Testis (tissue), 3 donors: ENCODE measurements around the gene BCL2L1. TPM values are rescaled to one million over a fixed set of nuclear protein-coding genes. Genes with fewer than 3 reads are reported as not detected.

Source experiments
- DNase-seq: peaks from one replicate; pipeline ENCODE4 v3.0.0-alpha.2; 2019
- H3K27ac ChIP-seq, 2 donors: fragments of 200-600 bp; sonication (generic); one replicate each; pipeline ENCODE4 v1.5.1; 2019
- H3K27me3 ChIP-seq: fragments of 200-600 bp; sonication (generic); one replicate; pipeline ENCODE4 v1.5.1; 2019
- H3K36me3 ChIP-seq: fragments of 200-600 bp; sonication (generic); one replicate; pipeline ENCODE4 v1.5.1; 2017; ENCODE audit warnings: low read depth; ENCODE audit errors: missing control alignments
- H3K4me1 ChIP-seq: fragments of 200-600 bp; sonication (generic); one replicate; pipeline ENCODE4 v1.5.1; 2019
- H3K4me3 ChIP-seq, 2 donors: fragments of 200-600 bp; sonication (generic); one replicate each; pipeline ENCODE4 v1.5.1; 2017 to 2019
- H3K9me3 ChIP-seq: fragments of 200-600 bp; sonication (generic); one replicate; pipeline ENCODE4 v1.5.1; 2017
- POLR2A ChIP-seq: fragments of 450-650 bp; IDR thresholded peaks from one replicate; pipeline ENCODE4 v1.6.1; 2017; ENCODE audit warnings: antibody characterized with exemption, mild to moderate bottlenecking, moderate library complexity
- WGBS, 2 donors: methylation state at CpG; one replicate each; pipeline ENCODE4 v1.1.5; 2018; 5-methylcytosine and 5-hydroxymethylcytosine counted together
- intact Hi-C: fragments of 100-400 bp; cut with DNase I; formaldehyde crosslinking; loops from one replicate; pipeline ENCODE4 v1.15.1; 2023; ENCODE audit warnings: low total_unique reads
- polyA plus RNA-seq: library from polyadenylated mRNA; stranded (reverse); fragments of 350-450 nt; fragmentation: Illumina TruSeq; extraction: RNeasy Lipid Tissue Mini Kit (QIAGEN cat#74804); gene quantifications from one replicate; pipeline ENCODE4 v1.2.3, GENCODE V29; 2014; ENCODE audit warnings: low read depth, low replicate concordance; ENCODE audit not compliant: insufficient read depth
- total RNA-seq, 2 donors: library from RNA; depleted of rRNA; stranded (reverse); fragments of >200 nt; gene quantifications; one replicate each; pipeline ENCODE4 v1.2.3, GENCODE V29; 2016
- TF ChIP-seq, protein P1 (sequence below), 3 experiments: fragments of 450-650 bp in 2 of 3; fragments of 200-600 bp in 1 of 3; sonication (generic) in 1 of 3; IDR thresholded peaks; one replicate each; pipeline ENCODE4 v1.5.1; 2016 to 2019; ENCODE audit warnings: antibody characterized with exemption in 3 of 3, mild to moderate bottlenecking in 2 of 3, moderate library complexity in 1 of 3

The BCL2L1 gene
- total and polyA plus RNA-seq, 3 donors from 2014 or later: 83.0 to 122 (median 84.7) TPM

- H3K9me3 ChIP-seq: no peaks in the 10 kb centered on the region
- H3K4me3 ChIP-seq: no peak overlapping the region
- no peaks in the 10 kb centered on the region for H3K27me3 ChIP-seq
- H3K4me1 ChIP-seq: no peaks in the 10 kb centered on the region
- intact Hi-C loops: no loop called here
- TF ChIP-seq, protein P1, sequence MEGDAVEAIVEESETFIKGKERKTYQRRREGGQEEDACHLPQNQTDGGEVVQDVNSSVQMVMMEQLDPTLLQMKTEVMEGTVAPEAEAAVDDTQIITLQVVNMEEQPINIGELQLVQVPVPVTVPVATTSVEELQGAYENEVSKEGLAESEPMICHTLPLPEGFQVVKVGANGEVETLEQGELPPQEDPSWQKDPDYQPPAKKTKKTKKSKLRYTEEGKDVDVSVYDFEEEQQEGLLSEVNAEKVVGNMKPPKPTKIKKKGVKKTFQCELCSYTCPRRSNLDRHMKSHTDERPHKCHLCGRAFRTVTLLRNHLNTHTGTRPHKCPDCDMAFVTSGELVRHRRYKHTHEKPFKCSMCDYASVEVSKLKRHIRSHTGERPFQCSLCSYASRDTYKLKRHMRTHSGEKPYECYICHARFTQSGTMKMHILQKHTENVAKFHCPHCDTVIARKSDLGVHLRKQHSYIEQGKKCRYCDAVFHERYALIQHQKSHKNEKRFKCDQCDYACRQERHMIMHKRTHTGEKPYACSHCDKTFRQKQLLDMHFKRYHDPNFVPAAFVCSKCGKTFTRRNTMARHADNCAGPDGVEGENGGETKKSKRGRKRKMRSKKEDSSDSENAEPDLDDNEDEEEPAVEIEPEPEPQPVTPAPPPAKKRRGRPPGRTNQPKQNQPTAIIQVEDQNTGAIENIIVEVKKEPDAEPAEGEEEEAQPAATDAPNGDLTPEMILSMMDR (IDR thresholded peaks at IDR 0.05): no peak
- no peak for TF ChIP-seq POLR2A
- DNase-seq: no peak
- no peaks in the 10 kb centered on the region for H3K36me3 ChIP-seq
- 32 to 36% methylated on average over 1 of the region's 1 CpG for WGBS, 2 donors
- H3K27ac ChIP-seq: no peak overlapping the region
These were observed 23.6 kb upstream of the BCL2L1 start for GRCh38 chr20:31746068-31746878.

DNA sequence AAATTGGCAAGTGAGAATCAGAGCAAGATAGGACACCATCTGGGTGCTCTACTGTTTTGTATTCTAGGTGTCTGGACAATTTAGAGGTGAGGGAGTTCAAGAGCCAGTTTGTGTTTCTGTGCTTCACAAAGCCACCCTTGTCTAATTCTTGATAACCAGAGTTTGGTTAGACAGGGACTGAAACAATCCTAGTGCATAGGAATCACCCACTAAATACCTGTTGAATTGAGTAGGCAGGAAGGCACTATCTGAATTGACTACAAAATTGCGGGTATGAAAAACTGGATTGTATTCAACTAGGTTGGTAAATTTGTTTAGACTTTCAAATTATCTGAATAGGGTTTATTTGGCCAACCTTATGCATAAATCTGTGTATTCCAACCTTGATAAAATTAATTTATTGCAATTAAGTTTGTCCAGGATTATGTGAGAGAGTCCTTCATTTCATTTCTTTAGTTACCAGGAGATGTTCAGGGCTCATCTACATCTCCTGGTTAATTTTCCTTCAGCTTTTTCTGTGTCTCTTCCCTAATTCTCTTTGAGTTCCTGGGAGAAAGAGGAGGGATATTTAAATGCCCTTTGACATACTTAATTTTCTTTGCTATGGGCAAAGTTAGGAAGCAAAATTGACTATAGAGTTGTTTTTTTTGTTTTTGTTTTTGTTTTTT, 18.1 kb upstream of the BCL2L1 start:
- DNase-seq: no peak
- H3K27me3 ChIP-seq: no peaks in the 10 kb centered on the region
- H3K27ac ChIP-seq: no peak overlapping the region
- intact Hi-C loops: no loop called here
- H3K4me3 ChIP-seq: no peak overlapping the region
- no peaks in the 10 kb centered on the region for H3K4me1 ChIP-seq
- H3K36me3 ChIP-seq: no peaks in the 10 kb centered on the region
- H3K9me3 ChIP-seq: no peaks in the 10 kb centered on the region
- 47 to 77% methylated on average over 1 of the region's 1 CpG for WGBS, 2 donors
- TF ChIP-seq, protein P1 (IDR thresholded peaks at IDR 0.05): no peak
- no peak for TF ChIP-seq POLR2A

DNA sequence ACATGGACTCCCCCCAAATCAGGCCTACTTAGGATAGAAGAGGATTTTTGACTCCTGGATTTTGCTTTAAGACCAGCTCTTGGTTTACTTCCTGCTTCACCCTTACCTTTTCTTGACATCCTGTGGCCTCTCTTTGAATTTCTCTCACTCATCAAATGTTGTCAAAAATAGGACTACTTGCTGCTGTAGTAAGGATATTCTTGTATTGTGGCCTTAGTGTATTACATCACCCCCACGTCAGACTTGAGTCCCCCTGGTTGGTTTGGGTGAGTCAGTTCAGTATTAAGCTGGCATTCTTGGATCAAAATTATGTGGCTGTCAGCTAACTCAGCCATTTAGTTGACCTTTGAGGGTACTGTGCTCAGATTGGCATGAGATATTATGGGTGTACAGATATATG, 17.5 kb upstream of the BCL2L1 start:
- Histone ChIP-seq H3K27ac (peak overlapping the region in 1 of 2 donors; percentile 40), H3K4me3 (no peak overlapping the region), H3K9me3 (no peaks in the 10 kb centered on the region), H3K27me3 (no peaks in the 10 kb centered on the region), H3K4me1 (no peaks in the 10 kb centered on the region), H3K36me3 (no peaks in the 10 kb centered on the region)
- intact Hi-C loops: no loop called here
- 6% methylated on average over 1 of the region's 1 CpG; no CpG with 5 or more reads in 1 of the 2 donors for whole genome bisulfite sequencing, 2 donors
- DNase-seq: no peak
- TF ChIP-seq POLR2A: no peak
- TF ChIP-seq, protein P1 (IDR thresholded peaks at IDR 0.05): no peak

- Histone ChIP-seq H3K4me3 (peak overlapping the region; percentile 60 to 77), H3K4me1 (no peaks in the 10 kb centered on the region), H3K36me3 (no peaks in the 10 kb centered on the region), H3K27me3 (no peaks in the 10 kb centered on the region), H3K9me3 (no peaks in the 10 kb centered on the region), H3K27ac (peak overlapping the region; percentile 40 to 53)
- no peak for DNase-seq
- WGBS, 2 donors: 0 to 1% methylated on average over 11 of the region's 11 CpGs
- intact Hi-C loops: no loop called here
- no peak for TF ChIP-seq POLR2A
- TF ChIP-seq, protein P1 (IDR thresholded peaks at IDR 0.05): no peak
These were observed 16.9 kb upstream of the BCL2L1 start for GRCh38 chr20:31739550-31739977.
